ENCODE data around the gene KATNA1. TPM values are rescaled to one million over a fixed set of nuclear protein-coding genes. Genes with fewer than 3 reads are reported as not detected.
A peak's percentile ranks its signal among the peaks of the same experiment; 100 is the strongest.

Gene KATNA1
- total RNA-seq, 1 donor = 22.0 TPM

DNA sequence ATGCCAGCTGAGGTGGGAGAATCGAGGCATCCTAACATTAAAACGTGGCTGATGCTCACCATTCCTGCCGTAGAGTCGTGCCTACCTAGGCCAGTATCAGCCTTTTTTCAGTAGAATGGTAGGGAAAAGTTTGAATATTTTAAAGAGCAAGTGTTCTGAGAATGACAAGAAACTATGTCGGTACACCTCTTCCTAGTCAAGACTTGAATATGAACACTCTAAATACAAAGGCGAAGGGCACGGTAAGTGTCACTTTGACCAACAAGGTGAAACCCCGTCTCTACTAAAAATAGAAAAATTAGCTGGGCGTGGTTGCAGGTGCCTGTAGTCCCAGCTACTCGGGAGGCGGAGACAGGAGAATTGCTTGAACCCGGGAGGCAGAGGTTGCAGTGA is 81.3 kb downstream of the KATNA1 start:
- Histone ChIP-seq H3K4me3 (ENCODE audit: low read length) (peak overlapping the region; percentile 89), H3K4me1 (ENCODE audit: insufficient read depth, low read length) (peaks cover 25% of the 10 kb centered on the region), H3K9me3 (ENCODE audit: low read depth, low read length) (no peaks in the 10 kb centered on the region), H3K27me3 (ENCODE audit: insufficient read depth, low read length) (no peaks in the 10 kb centered on the region)

DNA sequence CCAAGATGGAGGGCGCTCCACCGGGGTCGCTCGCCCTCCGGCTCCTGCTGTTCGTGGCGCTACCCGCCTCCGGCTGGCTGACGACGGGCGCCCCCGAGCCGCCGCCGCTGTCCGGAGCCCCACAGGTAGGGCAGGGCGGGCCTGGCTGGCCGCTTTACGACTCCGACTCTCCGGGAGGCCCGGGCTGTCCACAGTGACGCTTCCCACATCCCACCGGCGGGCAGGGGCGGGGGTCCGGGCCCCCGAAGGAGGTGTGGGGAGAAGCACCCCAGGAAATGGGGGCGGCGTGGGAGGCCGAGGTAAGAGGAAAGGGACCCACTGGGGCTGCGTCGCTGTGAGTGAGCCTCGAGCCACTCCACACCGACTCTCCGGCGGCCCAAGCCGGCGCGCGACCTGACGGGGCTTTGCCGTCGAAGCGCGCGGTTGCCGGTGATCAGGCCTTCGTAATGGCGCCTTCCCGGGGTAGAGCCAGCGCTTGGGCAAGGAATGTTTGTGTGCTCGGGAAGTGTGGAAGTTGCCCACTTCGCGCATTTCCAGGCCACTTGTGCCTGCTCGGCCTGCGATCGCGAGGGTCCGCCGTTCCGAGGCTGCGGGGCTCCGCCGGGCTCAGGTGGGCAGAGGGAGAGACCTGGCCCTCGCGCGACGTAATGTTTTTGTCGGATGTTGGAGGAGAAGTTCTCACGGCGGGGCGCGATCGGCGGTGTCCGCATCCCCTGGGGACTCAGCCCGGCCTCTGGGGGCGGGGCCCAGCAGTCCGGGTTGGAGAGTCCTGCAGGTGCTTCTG is 81.9 kb downstream of the KATNA1 start:
- H3K27me3 ChIP-seq (ENCODE audit: insufficient read depth, low read length) = no peaks in the 10 kb centered on the region

DNA sequence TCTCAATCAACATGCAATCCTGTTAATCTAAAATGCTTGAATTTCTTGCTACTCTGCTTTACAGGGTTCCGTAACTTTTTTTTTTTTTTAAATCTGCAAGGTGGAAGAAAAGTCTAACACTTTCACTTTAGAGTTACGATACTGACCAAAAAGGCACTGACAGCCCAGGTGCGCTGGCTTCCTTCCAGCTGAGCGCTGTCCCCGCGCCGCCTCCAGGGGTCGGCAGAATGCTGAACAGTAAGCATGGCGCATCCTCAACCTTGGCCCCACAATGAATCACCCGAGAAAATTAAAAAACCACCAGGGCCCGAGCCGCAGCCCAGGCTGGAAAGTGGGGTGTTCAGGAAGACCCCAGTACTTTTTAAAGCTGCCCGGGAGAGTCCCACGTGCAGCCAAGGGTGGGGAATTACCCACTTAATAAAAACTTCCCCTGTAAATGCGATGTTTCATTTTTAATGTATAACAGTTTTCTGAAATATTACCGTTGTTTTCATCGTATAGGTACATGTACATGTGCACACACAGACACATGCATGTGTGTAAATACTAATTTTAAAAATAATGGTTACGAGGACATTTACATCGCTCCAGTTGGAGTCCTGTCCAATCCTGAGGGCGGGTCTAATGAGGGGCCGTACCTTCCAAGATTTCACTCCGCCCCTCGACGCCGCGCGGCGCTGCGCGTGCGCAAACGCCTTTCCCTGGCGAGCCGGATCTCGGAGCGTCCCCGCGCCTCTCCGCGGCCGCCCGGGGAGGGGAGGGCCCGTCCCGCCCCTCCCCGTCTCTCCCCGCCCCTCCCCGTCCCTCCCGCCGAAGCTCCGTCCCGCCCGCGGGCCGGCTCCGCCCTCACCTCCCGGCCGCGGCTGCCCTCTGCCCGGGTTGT is 82.7 kb downstream of the KATNA1 start, which contains the start of gene GINM1:
TSS of gene GINM1 (plus strand) at position 849 of the 883 bp plus-strand sequence. CDS start 40 bp downstream, outside the sequence.
- Histone ChIP-seq H3K4me3 (ENCODE audit: low read length) (peak within 1 kb of the TSS; percentile 89), H3K9me3 (ENCODE audit: low read depth, low read length) (no peaks in the 10 kb centered on the region)

More for the DNA sequence above, 81.9 kb downstream of the KATNA1 start:
- Histone ChIP-seq H3K4me3 (ENCODE audit: low read length) (peak overlapping the region; percentile 89), H3K9me3 (ENCODE audit: low read depth, low read length) (no peaks in the 10 kb centered on the region), H3K4me1 (ENCODE audit: insufficient read depth, low read length) (peaks cover 25% of the 10 kb centered on the region)

GRCh38 chr6:149563928-149564325 is 84.6 kb downstream of the KATNA1 start:
- peaks cover 25% of the 10 kb centered on the region for H3K4me1 ChIP-seq (ENCODE audit: insufficient read depth, low read length)
- peaks cover 8% of the 10 kb centered on the region for H3K27me3 ChIP-seq (ENCODE audit: insufficient read depth, low read length)
- no peaks in the 10 kb centered on the region for H3K9me3 ChIP-seq (ENCODE audit: low read depth, low read length)
- H3K4me3 ChIP-seq (ENCODE audit: low read length) = no peak overlapping the region

More for the DNA sequence above, 82.7 kb downstream of the KATNA1 start, which contains the start of gene GINM1:
- Histone ChIP-seq H3K4me1 (ENCODE audit: insufficient read depth, low read length) (peaks cover 25% of the 10 kb centered on the region), H3K27me3 (ENCODE audit: insufficient read depth, low read length) (no peaks in the 10 kb centered on the region)

DNA sequence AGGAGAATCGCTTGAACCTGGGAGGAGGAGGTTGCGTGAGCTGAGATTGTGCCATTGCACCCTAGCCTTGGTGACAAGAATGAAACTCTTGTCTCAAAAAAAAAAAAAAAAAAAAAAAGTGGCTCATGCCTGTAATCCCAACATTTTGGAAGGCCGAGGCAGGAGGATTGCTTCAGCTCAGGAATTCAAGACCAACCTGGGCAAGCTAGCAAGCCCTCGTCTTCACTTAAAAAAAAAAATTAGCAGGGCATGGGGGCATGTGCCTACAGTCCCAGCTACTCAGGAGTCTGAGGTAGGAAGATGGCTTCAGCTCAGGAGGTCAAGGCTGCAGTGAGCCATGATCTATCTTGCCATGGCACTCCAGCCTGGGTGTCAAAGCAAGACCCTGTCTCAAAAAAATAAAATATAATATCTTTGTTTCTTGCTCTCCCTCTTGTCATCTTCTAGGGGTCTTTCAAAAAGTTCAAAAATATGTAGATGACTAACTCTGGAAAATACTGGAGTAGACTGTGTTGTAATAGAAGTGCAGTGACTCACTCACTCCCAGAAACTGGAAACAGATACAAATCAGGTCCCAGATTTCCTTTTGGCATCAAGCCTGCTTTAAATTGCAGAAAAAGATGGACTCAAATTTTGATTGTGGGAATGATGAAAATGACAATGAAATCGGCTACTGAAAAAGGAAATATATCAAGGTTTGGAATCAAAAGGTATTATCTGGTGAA is 85.1 kb downstream of the KATNA1 start:
- peaks cover 9% of the 10 kb centered on the region for H3K27me3 ChIP-seq (ENCODE audit: insufficient read depth, low read length)
- no peak overlapping the region for H3K4me3 ChIP-seq (ENCODE audit: low read length)
- H3K9me3 ChIP-seq (ENCODE audit: low read depth, low read length) = no peaks in the 10 kb centered on the region
- peaks cover 25% of the 10 kb centered on the region for H3K4me1 ChIP-seq (ENCODE audit: insufficient read depth, low read length)

DNA sequence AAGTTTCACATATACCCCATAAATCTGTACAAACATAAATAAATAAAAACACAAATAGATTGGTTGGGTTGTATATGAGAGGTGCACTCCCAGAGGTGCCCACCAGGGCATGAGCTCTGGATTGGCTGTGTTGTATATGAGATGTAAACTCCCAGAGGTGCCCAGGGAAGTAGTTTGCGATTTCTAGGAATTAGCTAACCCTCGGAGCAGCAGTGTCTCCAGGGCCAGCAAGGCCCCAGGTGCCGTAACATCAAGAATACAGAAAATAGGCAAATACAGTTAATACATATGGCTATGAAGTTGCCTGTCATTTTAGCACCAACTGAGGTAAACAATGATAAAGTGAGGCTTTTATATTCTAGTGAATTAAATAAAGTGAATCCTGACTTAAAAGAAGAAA is 87.8 kb downstream of the KATNA1 start:
- H3K4me1 ChIP-seq (ENCODE audit: insufficient read depth, low read length) = peaks cover 9% of the 10 kb centered on the region
- no peaks in the 10 kb centered on the region for H3K9me3 ChIP-seq (ENCODE audit: low read depth, low read length)
- peaks cover 16% of the 10 kb centered on the region for H3K27me3 ChIP-seq (ENCODE audit: insufficient read depth, low read length)
- H3K4me3 ChIP-seq (ENCODE audit: low read length) = no peak overlapping the region

DNA sequence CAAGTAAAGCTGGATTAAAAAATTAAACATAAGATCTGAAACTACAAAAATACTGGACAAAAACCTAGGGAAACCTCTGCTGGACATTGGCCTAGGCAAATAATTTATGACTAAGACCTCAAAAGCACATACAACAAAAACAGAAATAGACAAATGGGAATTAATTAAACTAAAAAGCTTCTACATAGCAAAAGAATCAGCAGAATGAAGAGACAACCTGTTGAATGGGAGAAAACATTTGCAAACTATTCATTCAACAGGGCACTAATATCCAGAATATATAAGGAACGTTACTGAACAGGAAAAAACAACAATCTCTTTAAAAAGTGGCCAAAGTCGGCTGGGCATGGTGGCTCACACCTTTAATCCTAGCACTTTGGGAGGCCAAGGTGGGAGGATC is 89.1 kb downstream of the KATNA1 start:
- Histone ChIP-seq H3K9me3 (ENCODE audit: low read depth, low read length) (no peaks in the 10 kb centered on the region), H3K27me3 (ENCODE audit: insufficient read depth, low read length) (peaks cover 19% of the 10 kb centered on the region), H3K4me1 (ENCODE audit: insufficient read depth, low read length) (no peaks in the 10 kb centered on the region), H3K4me3 (ENCODE audit: low read length) (no peak overlapping the region)

DNA sequence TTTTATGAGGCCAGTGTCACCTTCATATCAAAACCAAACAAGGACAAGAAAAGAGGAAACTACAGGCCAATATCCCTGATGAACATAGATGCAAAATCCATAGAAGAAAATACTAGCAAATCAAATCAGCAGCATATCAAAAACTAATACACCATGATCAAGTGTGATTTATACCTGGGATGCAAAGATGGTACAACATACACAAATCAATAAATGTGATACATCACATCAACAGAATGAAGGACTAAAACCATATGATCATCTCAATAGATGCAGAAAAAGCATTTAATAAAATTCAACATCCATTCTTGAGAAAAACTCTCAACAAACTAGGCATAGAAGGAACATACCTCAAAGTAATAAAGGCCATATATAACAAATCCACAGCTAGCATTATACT is 90.5 kb downstream of the KATNA1 start:
- Histone ChIP-seq H3K4me3 (ENCODE audit: low read length) (no peak overlapping the region), H3K9me3 (ENCODE audit: low read depth, low read length) (no peaks in the 10 kb centered on the region), H3K4me1 (ENCODE audit: insufficient read depth, low read length) (no peaks in the 10 kb centered on the region), H3K27me3 (ENCODE audit: insufficient read depth, low read length) (peaks cover 26% of the 10 kb centered on the region)

GRCh38 chr6:149551920-149552319 is 96.6 kb downstream of the KATNA1 start:
- Histone ChIP-seq H3K4me1 (ENCODE audit: insufficient read depth, low read length) (peaks cover under 1% of the 10 kb centered on the region), H3K4me3 (ENCODE audit: low read length) (no peak overlapping the region), H3K27me3 (ENCODE audit: insufficient read depth, low read length) (peaks cover 10% of the 10 kb centered on the region), H3K9me3 (ENCODE audit: low read depth, low read length) (no peaks in the 10 kb centered on the region)

- Histone ChIP-seq H3K27me3 (ENCODE audit: insufficient read depth, low read length) (no peaks in the 10 kb centered on the region), H3K4me1 (ENCODE audit: insufficient read depth, low read length) (peaks cover 20% of the 10 kb centered on the region), H3K9me3 (ENCODE audit: low read depth, low read length) (no peaks in the 10 kb centered on the region), H3K4me3 (ENCODE audit: low read length) (peak within 1 kb of the TSS; percentile 100)
These were observed 102.6 kb downstream of the KATNA1 start, which contains the start of gene PPIL4 for GRCh38 chr6:149545754-149546471. PPIL4 (minus strand) TSS chr6:149546043; CDS start chr6:149546005, 38 bp downstream.

DNA sequence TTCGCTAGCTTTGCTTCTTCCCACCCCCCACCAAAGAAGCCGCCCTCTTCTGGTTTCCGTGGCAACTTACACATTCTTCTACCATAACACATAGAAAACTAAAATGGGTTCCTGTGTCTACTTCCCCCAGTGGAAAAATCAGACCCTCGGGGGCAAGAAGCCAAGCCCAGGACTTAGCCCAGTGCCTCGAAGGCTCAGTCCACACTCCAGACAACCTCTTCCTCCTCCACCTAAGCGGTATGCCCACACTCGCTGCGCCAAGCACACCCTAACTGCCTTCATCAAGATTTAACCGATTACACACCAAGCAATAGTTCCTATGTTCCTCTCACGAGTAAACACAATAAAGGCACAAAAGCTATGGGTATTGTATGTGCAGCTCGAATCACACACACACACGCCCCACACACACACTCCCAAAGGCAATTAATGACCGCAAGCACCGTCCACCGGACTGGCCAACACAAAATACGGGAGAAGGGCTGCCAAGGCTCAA is 103.2 kb downstream of the KATNA1 start:
- Histone ChIP-seq H3K4me3 (ENCODE audit: low read length) (peak overlapping the region; percentile 100), H3K4me1 (ENCODE audit: insufficient read depth, low read length) (peaks cover 20% of the 10 kb centered on the region), H3K9me3 (ENCODE audit: low read depth, low read length) (no peaks in the 10 kb centered on the region), H3K27me3 (ENCODE audit: insufficient read depth, low read length) (no peaks in the 10 kb centered on the region)

All from mononuclear cell (primary cell).